ENCODE data around the gene CD248.

Gene CD248

GRCh38 chr11:66339686-66340483 is 23.0 kb upstream of the CD248 start:
- DNase-seq (ENCODE audit: low read depth in 1 of 2, low spot score in 1 of 2): no peak
- no peak for TF ChIP-seq SPI1 (IDR thresholded peaks at IDR 0.05; ENCODE audit: borderline replicate concordance, low read depth)
- TF ChIP-seq CTCF (IDR thresholded peaks at IDR 0.05; ENCODE audit: insufficient read depth, low read length): no peak
- no peak for TF ChIP-seq POLR2AphosphoS5 (IDR thresholded peaks at IDR 0.05; ENCODE audit: low read depth)
- TF ChIP-seq GABPA (IDR thresholded peaks at IDR 0.05; ENCODE audit: low read depth): no peak
- TF ChIP-seq REST (IDR thresholded peaks at IDR 0.05; ENCODE audit: insufficient replicate concordance, low read depth): no peak
- Histone ChIP-seq H3K27me3 (ENCODE audit: insufficient read depth, poor library complexity, severe bottlenecking) (no peaks in the 10 kb centered on the region), H3K27ac (replicated peaks) (no peak overlapping the region), H3K4me3 (replicated peaks; ENCODE audit: insufficient read depth, low read length) (no peak overlapping the region)

GRCh38 chr11:66339162-66339675 is 22.4 kb upstream of the CD248 start:
- no peak for DNase-seq (ENCODE audit: low read depth in 1 of 2, low spot score in 1 of 2)
- TF ChIP-seq REST (IDR thresholded peaks at IDR 0.05; ENCODE audit: insufficient replicate concordance, low read depth) (no peak), GABPA (IDR thresholded peaks at IDR 0.05; ENCODE audit: low read depth) (no peak), POLR2AphosphoS5 (IDR thresholded peaks at IDR 0.05; ENCODE audit: low read depth) (no peak), SPI1 (IDR thresholded peaks at IDR 0.05; ENCODE audit: borderline replicate concordance, low read depth) (no peak), CTCF (IDR thresholded peaks at IDR 0.05; ENCODE audit: insufficient read depth, low read length) (no peak)
- Histone ChIP-seq H3K4me3 (replicated peaks; ENCODE audit: insufficient read depth, low read length) (no peak overlapping the region), H3K27me3 (ENCODE audit: insufficient read depth, poor library complexity, severe bottlenecking) (no peaks in the 10 kb centered on the region), H3K27ac (replicated peaks) (no peak overlapping the region)

- TF ChIP-seq CTCF (IDR thresholded peaks at IDR 0.05; ENCODE audit: insufficient read depth, low read length): no peak
- TF ChIP-seq POLR2AphosphoS5 (IDR thresholded peaks at IDR 0.05; ENCODE audit: low read depth): no peak
- no peak for TF ChIP-seq SPI1 (IDR thresholded peaks at IDR 0.05; ENCODE audit: borderline replicate concordance, low read depth)
- no peak for TF ChIP-seq GABPA (IDR thresholded peaks at IDR 0.05; ENCODE audit: low read depth)
- TF ChIP-seq REST (IDR thresholded peaks at IDR 0.05; ENCODE audit: insufficient replicate concordance, low read depth): no peak
- Histone ChIP-seq H3K27ac (replicated peaks) (no peak overlapping the region), H3K4me3 (replicated peaks; ENCODE audit: insufficient read depth, low read length) (no peak overlapping the region), H3K27me3 (ENCODE audit: insufficient read depth, poor library complexity, severe bottlenecking) (no peaks in the 10 kb centered on the region)
- no peak for DNase-seq (ENCODE audit: low read depth in 1 of 2, low spot score in 1 of 2)
These were observed 21.7 kb upstream of the CD248 start for GRCh38 chr11:66338276-66339161.

All from HL-60 (cell line).